DND-41 (cell line): ENCODE results near the gene ALDOB.

Experiments
- ATAC-seq: fragments of 200-7000 bp; cut with Tn5 transposase; 3 replicates; pipeline ENCODE4 v1.9.1; 2021; ENCODE audit warnings: low read depth; ENCODE audit not compliant: insufficient read depth
- DNase-seq: peaks from one replicate; pipeline ENCODE4 v3.0.0-alpha.2; 2020
- H2AFZ ChIP-seq: 2 replicates; pipeline ENCODE4 v1.6.0; 2012; ENCODE audit warnings: low read depth, low read length
- H3K27ac ChIP-seq: 2 replicates; pipeline ENCODE4 v1.5.1; 2012; ENCODE audit warnings: low read length, inconsistent platforms
- H3K27me3 ChIP-seq: fragments of 200-600 bp; sonication (generic); 2 replicates; pipeline ENCODE4 v1.6.0; 2012; ENCODE audit warnings: low read length, mild to moderate bottlenecking, inconsistent platforms; ENCODE audit not compliant: insufficient read depth, poor library complexity
- H3K36me3 ChIP-seq: 2 replicates; pipeline ENCODE4 v1.5.1; 2012; ENCODE audit warnings: low read length, inconsistent platforms; ENCODE audit not compliant: insufficient read depth
- H3K4me1 ChIP-seq: 2 replicates; pipeline ENCODE4 v1.5.1; 2012; ENCODE audit warnings: mild to moderate bottlenecking, low read length; ENCODE audit not compliant: insufficient read depth
- H3K4me2 ChIP-seq: 2 replicates; pipeline ENCODE4 v1.6.0; 2012; ENCODE audit warnings: mild to moderate bottlenecking, moderate library complexity, low read length, inconsistent platforms; ENCODE audit not compliant: insufficient read depth
- H3K4me3 ChIP-seq, 2 experiments: fragments of 200-600 bp in 1 of 2; shearing (Covaris generic) in 1 of 2; 2 replicates each; pipeline ENCODE4 v1.5.1; 2012 to 2016; ENCODE audit warnings: inconsistent platforms in 2 of 2, low read length in 2 of 2, mild to moderate bottlenecking in 2 of 2, low read depth in 1 of 2, moderate library complexity in 1 of 2
- H3K79me2 ChIP-seq: 2 replicates; pipeline ENCODE4 v1.6.0; 2012; ENCODE audit warnings: low read length, inconsistent platforms; ENCODE audit not compliant: insufficient read depth
- H3K9ac ChIP-seq: 2 replicates; pipeline ENCODE4 v1.6.0; 2012; ENCODE audit warnings: low read depth, mild to moderate bottlenecking, inconsistent platforms, low read length, moderate library complexity
- H3K9me3 ChIP-seq: 2 replicates; pipeline ENCODE4 v1.5.1; 2012; ENCODE audit warnings: low read length, moderate library complexity, mild to moderate bottlenecking, inconsistent platforms; ENCODE audit not compliant: insufficient read depth, severe bottlenecking
- H4K20me1 ChIP-seq: 2 replicates; pipeline ENCODE4 v1.6.0; 2012; ENCODE audit warnings: low read length; ENCODE audit not compliant: insufficient read depth
- EZH2 ChIP-seq: IDR thresholded peaks from 3 replicates; pipeline ENCODE4 v1.6.1; 2012; ENCODE audit warnings: borderline replicate concordance, low read depth, mild to moderate bottlenecking, moderate library complexity, low read length, inconsistent platforms; ENCODE audit not compliant: severe bottlenecking
- TF ChIP-seq, protein P1 (sequence below): IDR thresholded peaks from 2 replicates; pipeline ENCODE4 v1.5.1; 2012; ENCODE audit warnings: borderline replicate concordance, low read length, moderate library complexity, mild to moderate bottlenecking; ENCODE audit not compliant: poor library complexity, severe bottlenecking; ENCODE audit errors: extremely low read depth

The ALDOB gene

GRCh38 chr9:101421653-101422065 is 13.9 kb downstream of the ALDOB start:
- Histone ChIP-seq H3K79me2 (no peaks in the 10 kb centered on the region), H3K9ac (no peak overlapping the region), H3K36me3 (no peaks in the 10 kb centered on the region), H3K27ac (no peak overlapping the region), H3K4me1 (no peaks in the 10 kb centered on the region), H2AFZ (no peak overlapping the region), H4K20me1 (no peaks in the 10 kb centered on the region), H3K27me3 (no peaks in the 10 kb centered on the region), H3K4me3 (no peak overlapping the region), H3K4me2 (no peak overlapping the region), H3K9me3 (no peaks in the 10 kb centered on the region)
- ATAC-seq (no peak), DNase-seq (no peak)
- TF ChIP-seq, protein P1, sequence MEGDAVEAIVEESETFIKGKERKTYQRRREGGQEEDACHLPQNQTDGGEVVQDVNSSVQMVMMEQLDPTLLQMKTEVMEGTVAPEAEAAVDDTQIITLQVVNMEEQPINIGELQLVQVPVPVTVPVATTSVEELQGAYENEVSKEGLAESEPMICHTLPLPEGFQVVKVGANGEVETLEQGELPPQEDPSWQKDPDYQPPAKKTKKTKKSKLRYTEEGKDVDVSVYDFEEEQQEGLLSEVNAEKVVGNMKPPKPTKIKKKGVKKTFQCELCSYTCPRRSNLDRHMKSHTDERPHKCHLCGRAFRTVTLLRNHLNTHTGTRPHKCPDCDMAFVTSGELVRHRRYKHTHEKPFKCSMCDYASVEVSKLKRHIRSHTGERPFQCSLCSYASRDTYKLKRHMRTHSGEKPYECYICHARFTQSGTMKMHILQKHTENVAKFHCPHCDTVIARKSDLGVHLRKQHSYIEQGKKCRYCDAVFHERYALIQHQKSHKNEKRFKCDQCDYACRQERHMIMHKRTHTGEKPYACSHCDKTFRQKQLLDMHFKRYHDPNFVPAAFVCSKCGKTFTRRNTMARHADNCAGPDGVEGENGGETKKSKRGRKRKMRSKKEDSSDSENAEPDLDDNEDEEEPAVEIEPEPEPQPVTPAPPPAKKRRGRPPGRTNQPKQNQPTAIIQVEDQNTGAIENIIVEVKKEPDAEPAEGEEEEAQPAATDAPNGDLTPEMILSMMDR = no peak
- no peak for TF ChIP-seq EZH2

DNA sequence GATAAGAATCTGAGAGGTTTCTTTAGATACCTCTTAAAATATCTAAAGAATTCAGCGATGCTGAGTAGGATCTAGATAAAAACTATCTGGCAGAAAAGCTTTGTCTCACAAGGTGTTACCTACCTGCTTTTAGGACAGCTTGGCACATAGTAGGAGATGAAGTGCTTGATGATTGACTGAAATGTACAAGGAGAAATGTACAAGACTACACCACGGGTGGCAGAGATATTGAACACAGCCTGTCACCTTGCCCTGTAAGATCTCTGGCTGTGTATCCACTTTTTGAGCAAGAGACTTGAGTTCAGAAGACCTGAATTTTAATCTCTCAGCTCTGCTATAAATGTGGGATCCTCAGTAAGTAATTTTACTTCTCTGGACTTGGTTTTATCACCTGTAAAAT is 15.7 kb downstream of the ALDOB start:
- Histone ChIP-seq H3K4me3 (no peak overlapping the region), H3K79me2 (no peaks in the 10 kb centered on the region), H2AFZ (no peak overlapping the region), H3K36me3 (no peaks in the 10 kb centered on the region), H3K4me1 (no peaks in the 10 kb centered on the region), H3K27me3 (no peaks in the 10 kb centered on the region), H4K20me1 (no peaks in the 10 kb centered on the region), H3K9me3 (peaks cover 3% of the 10 kb centered on the region), H3K4me2 (no peak overlapping the region), H3K27ac (no peak overlapping the region), H3K9ac (no peak overlapping the region)
- TF ChIP-seq EZH2 = no peak
- TF ChIP-seq, protein P1 = no peak
- ATAC-seq = no peak
- no peak for DNase-seq

GRCh38 chr9:101418518-101419430 is 16.8 kb downstream of the ALDOB start:
- Histone ChIP-seq H3K79me2 (no peaks in the 10 kb centered on the region), H3K36me3 (no peaks in the 10 kb centered on the region), H3K4me1 (no peaks in the 10 kb centered on the region), H3K4me3 (no peak overlapping the region), H3K27ac (no peak overlapping the region), H2AFZ (no peak overlapping the region), H4K20me1 (no peaks in the 10 kb centered on the region), H3K9ac (no peak overlapping the region), H3K9me3 (peaks cover 3% of the 10 kb centered on the region), H3K27me3 (no peaks in the 10 kb centered on the region), H3K4me2 (no peak overlapping the region)
- no peak for DNase-seq
- TF ChIP-seq, protein P1 = no peak
- TF ChIP-seq EZH2 = no peak
- ATAC-seq = no peak
